ENCODE data around the gene GPC6.

GPC6 gene

DNA sequence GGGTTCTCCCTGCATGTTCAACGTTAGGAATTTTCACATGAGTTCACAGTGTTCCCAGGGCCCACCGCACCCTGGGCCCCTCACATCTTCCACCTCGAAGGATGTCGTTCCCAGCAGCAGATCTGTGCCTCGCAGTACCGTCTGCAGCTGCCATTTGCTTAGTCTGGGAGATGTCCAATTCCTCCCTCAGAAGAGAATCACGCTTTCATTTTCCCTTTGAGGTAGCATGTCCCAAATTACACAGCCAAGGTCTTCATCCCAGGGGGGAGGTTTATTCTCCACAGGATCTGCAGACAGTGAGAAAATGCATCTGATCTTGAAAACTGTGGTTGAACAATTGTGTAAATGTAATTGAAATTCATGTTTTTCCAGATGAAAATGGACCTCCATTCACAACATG is 1102.7 kb downstream of the GPC6 start:
- H2BK15ac ChIP-seq (replicated peaks; ENCODE audit: low read depth): no peak overlapping the region
- no peak overlapping the region for H3K27ac ChIP-seq (ENCODE audit: low read depth, low read length)
- no peaks in the 10 kb centered on the region for H3K27me3 ChIP-seq (ENCODE audit: insufficient read depth, low read length, poor library complexity)
- no peak overlapping the region for H3K18ac ChIP-seq (ENCODE audit: low read length)
- no peak overlapping the region for H3K4ac ChIP-seq (ENCODE audit: low read depth, low read length)
- no peak overlapping the region for H2BK120ac ChIP-seq (ENCODE audit: low read depth, low read length)
- WGBS (ENCODE audit: extremely low coverage, insufficient coverage, low lambda C conversion rate): no CpG with 5 or more reads among the region's 7 CpGs
- H3K79me2 ChIP-seq (ENCODE audit: control insufficient read depth, insufficient read depth, low read length): no peaks in the 10 kb centered on the region
- no peak overlapping the region for H3K4me3 ChIP-seq (ENCODE audit: low read length)
- no peak overlapping the region for H3K56ac ChIP-seq (ENCODE audit: low read length)
- H3K23ac ChIP-seq (ENCODE audit: low read length): no peak overlapping the region
- peaks cover 7% of the 10 kb centered on the region for H3K4me1 ChIP-seq (ENCODE audit: control insufficient read depth, low read depth, low read length)
- no peaks in the 10 kb centered on the region for H3K79me1 ChIP-seq (ENCODE audit: low read length)
- no peaks in the 10 kb centered on the region for H3K36me3 ChIP-seq (ENCODE audit: control insufficient read depth, insufficient read depth, low read length)
- no peak for DNase-seq
- no peak overlapping the region for H3K9ac ChIP-seq (ENCODE audit: low read length)
- no peak overlapping the region for H3K4me2 ChIP-seq (ENCODE audit: low read length)
- no peak overlapping the region for H2AK5ac ChIP-seq (ENCODE audit: low read length)
- H2BK5ac ChIP-seq (ENCODE audit: low read length): no peak overlapping the region
- H4K5ac ChIP-seq (ENCODE audit: low read length): no peak overlapping the region
- no peak overlapping the region for H4K8ac ChIP-seq (ENCODE audit: low read depth, low read length)

DNA sequence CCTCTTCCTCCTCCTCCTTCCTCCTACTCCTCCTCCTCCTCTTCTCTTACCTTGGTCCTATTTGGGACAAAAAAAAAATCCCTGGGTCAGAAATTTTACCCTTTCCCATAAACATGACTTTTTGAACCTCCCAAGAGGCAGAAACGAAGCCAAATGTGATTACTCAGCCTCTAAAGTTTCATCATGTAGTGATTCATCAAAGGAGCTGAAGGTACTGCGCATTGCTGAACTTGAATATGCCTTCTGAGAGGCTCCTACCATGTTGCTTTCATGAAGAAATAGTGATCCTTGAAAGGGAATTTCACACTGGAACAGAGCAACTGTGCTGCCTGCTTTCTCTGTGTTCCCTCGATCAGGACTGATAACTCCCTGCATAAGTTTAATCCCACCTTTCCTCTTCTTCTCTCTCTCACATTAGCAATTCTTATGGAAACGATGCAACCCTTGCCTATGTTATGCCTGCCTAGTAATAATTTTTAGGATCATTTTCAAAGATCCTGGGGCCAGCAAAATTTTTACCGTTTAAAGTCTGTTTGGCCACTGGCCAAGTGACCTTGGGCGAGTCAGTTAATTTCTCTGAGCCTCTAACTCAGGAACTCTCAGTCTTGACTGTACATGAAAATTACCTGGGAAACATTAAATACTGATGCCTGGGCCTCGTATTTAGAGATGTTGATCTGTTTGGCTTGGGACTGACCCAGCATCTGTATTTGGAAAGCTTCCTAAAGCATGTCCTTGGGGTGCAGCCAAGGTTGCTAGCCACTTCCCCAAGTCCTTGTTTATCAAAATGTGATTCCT is 1103.3 kb downstream of the GPC6 start:
- Histone ChIP-seq H4K8ac (ENCODE audit: low read depth, low read length) (no peak overlapping the region), H3K18ac (ENCODE audit: low read length) (peak overlapping the region; percentile 56), H3K36me3 (ENCODE audit: control insufficient read depth, insufficient read depth, low read length) (no peaks in the 10 kb centered on the region), H3K4me3 (ENCODE audit: low read length) (no peak overlapping the region), H2BK15ac (replicated peaks; ENCODE audit: low read depth) (no peak overlapping the region), H3K79me1 (ENCODE audit: low read length) (no peaks in the 10 kb centered on the region), H2BK5ac (ENCODE audit: low read length) (no peak overlapping the region), H3K56ac (ENCODE audit: low read length) (no peak overlapping the region), H4K5ac (ENCODE audit: low read length) (no peak overlapping the region), H3K4me1 (ENCODE audit: control insufficient read depth, low read depth, low read length) (peaks cover 7% of the 10 kb centered on the region), H3K27me3 (ENCODE audit: insufficient read depth, low read length, poor library complexity) (no peaks in the 10 kb centered on the region), H3K4ac (ENCODE audit: low read depth, low read length) (no peak overlapping the region), H3K27ac (ENCODE audit: low read depth, low read length) (no peak overlapping the region), H2AK5ac (ENCODE audit: low read length) (no peak overlapping the region), H3K23ac (ENCODE audit: low read length) (no peak overlapping the region), H3K79me2 (ENCODE audit: control insufficient read depth, insufficient read depth, low read length) (no peaks in the 10 kb centered on the region), H3K9ac (ENCODE audit: low read length) (no peak overlapping the region), H3K4me2 (ENCODE audit: low read length) (no peak overlapping the region), H2BK120ac (ENCODE audit: low read depth, low read length) (no peak overlapping the region)
- no CpG with 5 or more reads among the region's 7 CpGs for WGBS (ENCODE audit: extremely low coverage, insufficient coverage, low lambda C conversion rate)
- DNase-seq: no peak

DNA sequence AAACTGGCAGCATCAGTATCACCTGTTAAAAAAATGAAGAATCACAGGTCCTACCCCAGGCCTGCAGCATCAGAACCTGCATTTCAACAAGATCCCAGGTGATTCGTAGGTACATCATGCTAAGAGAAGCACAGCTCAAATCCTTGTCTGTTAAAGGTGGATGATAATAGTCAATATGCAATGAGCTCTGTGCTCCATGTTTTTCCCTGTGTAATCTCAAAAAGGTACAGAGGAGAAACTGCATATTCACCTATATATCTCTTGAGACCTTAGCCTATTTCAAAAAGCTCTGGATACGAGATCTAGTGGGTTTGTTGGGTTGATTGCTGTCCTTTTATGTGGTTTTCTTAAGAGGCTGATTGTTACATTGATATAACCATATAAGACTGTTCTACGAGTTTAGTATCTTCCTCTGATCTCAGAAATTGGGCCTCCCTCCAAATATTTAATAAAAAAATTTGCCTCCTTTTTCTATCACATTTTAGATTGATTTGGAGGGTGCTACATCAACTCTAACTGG is 1104.0 kb downstream of the GPC6 start:
- Histone ChIP-seq H3K79me2 (ENCODE audit: control insufficient read depth, insufficient read depth, low read length) (no peaks in the 10 kb centered on the region), H3K4me3 (ENCODE audit: low read length) (no peak overlapping the region), H3K27ac (ENCODE audit: low read depth, low read length) (no peak overlapping the region), H3K4me2 (ENCODE audit: low read length) (no peak overlapping the region), H2BK120ac (ENCODE audit: low read depth, low read length) (no peak overlapping the region), H4K8ac (ENCODE audit: low read depth, low read length) (no peak overlapping the region), H3K79me1 (ENCODE audit: low read length) (no peaks in the 10 kb centered on the region), H3K56ac (ENCODE audit: low read length) (no peak overlapping the region), H3K27me3 (ENCODE audit: insufficient read depth, low read length, poor library complexity) (no peaks in the 10 kb centered on the region), H3K9ac (ENCODE audit: low read length) (no peak overlapping the region), H4K5ac (ENCODE audit: low read length) (no peak overlapping the region), H3K36me3 (ENCODE audit: control insufficient read depth, insufficient read depth, low read length) (no peaks in the 10 kb centered on the region), H3K18ac (ENCODE audit: low read length) (no peak overlapping the region), H2AK5ac (ENCODE audit: low read length) (no peak overlapping the region), H3K23ac (ENCODE audit: low read length) (no peak overlapping the region), H3K4ac (ENCODE audit: low read depth, low read length) (no peak overlapping the region), H3K4me1 (ENCODE audit: control insufficient read depth, low read depth, low read length) (peaks cover 6% of the 10 kb centered on the region), H2BK5ac (ENCODE audit: low read length) (no peak overlapping the region), H2BK15ac (replicated peaks; ENCODE audit: low read depth) (no peak overlapping the region)
- no peak for DNase-seq
- no CpG with 5 or more reads among the region's 3 CpGs for WGBS (ENCODE audit: extremely low coverage, insufficient coverage, low lambda C conversion rate)

DNA sequence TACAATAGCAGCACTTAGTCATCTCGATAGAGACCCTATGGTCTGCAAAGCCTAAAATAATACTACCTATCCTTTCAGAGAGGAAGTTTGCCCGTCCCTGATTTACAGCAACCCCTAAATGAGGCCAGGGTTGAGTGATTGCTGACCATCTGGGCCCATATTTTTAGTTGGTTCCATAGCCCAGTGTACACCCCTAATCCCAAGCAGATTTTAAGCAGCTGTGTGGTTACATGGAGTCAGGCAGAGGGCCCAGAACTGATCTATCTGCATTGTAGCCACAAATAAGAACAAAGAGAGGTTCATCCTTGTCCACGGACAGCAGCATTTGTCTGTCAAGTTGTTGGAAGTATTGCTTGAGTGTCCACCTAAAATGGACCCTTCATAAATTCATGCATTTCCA is 1104.7 kb downstream of the GPC6 start:
- Histone ChIP-seq H4K5ac (ENCODE audit: low read length) (no peak overlapping the region), H4K8ac (ENCODE audit: low read depth, low read length) (no peak overlapping the region), H3K23ac (ENCODE audit: low read length) (no peak overlapping the region), H3K9ac (ENCODE audit: low read length) (no peak overlapping the region), H3K79me1 (ENCODE audit: low read length) (no peaks in the 10 kb centered on the region), H3K27me3 (ENCODE audit: insufficient read depth, low read length, poor library complexity) (no peaks in the 10 kb centered on the region), H2AK5ac (ENCODE audit: low read length) (no peak overlapping the region), H3K4me1 (ENCODE audit: control insufficient read depth, low read depth, low read length) (peaks cover 3% of the 10 kb centered on the region), H2BK15ac (replicated peaks; ENCODE audit: low read depth) (no peak overlapping the region), H3K36me3 (ENCODE audit: control insufficient read depth, insufficient read depth, low read length) (no peaks in the 10 kb centered on the region), H3K4ac (ENCODE audit: low read depth, low read length) (no peak overlapping the region), H2BK120ac (ENCODE audit: low read depth, low read length) (no peak overlapping the region), H3K27ac (ENCODE audit: low read depth, low read length) (no peak overlapping the region), H3K56ac (ENCODE audit: low read length) (no peak overlapping the region), H3K4me2 (ENCODE audit: low read length) (no peak overlapping the region), H3K18ac (ENCODE audit: low read length) (no peak overlapping the region), H3K4me3 (ENCODE audit: low read length) (no peak overlapping the region), H3K79me2 (ENCODE audit: control insufficient read depth, insufficient read depth, low read length) (no peaks in the 10 kb centered on the region), H2BK5ac (ENCODE audit: low read length) (no peak overlapping the region)
- no CpG with 5 or more reads among the region's 3 CpGs for WGBS (ENCODE audit: extremely low coverage, insufficient coverage, low lambda C conversion rate)
- no peak for DNase-seq

DNA sequence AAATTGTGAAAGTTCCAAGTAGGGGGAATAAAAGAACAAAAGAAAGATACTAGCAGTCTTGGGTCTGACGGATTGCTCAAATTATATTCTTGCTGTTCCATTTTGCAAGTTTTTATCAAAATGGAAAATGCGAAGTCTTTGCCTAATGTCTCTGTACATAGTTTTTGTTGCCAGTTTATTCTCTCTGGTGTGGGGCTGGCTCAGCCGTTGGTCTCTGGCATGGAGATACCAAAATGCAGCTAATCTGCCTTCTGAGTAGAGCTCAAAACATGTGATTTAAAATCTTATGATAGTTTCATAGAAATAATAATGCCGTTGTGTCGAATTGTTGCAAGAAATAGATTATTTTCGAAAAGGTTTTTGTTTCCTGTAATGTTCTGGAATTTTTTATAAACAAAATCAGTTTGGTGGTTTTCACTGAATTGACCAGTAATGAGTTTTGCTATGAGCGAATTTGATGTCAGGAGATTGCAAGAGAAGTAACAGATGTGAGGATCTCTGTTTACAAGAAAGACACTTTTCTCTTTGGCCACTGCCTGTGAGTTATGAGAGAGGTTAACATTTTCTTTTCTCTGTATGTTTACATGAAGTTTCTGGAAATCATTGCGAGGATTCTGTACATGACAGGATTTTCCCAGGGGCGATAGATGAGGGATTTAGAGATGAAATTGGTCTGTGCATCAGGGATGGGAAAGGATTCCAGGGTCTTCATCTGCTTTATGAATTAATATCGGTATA is 1105.9 kb downstream of the GPC6 start:
- Histone ChIP-seq H3K27ac (ENCODE audit: low read depth, low read length) (no peak overlapping the region), H3K56ac (ENCODE audit: low read length) (no peak overlapping the region), H3K23ac (ENCODE audit: low read length) (no peak overlapping the region), H3K4me3 (ENCODE audit: low read length) (no peak overlapping the region), H3K4ac (ENCODE audit: low read depth, low read length) (no peak overlapping the region), H2AK5ac (ENCODE audit: low read length) (no peak overlapping the region), H3K27me3 (ENCODE audit: insufficient read depth, low read length, poor library complexity) (no peaks in the 10 kb centered on the region), H2BK5ac (ENCODE audit: low read length) (no peak overlapping the region), H3K79me2 (ENCODE audit: control insufficient read depth, insufficient read depth, low read length) (no peaks in the 10 kb centered on the region), H3K9ac (ENCODE audit: low read length) (no peak overlapping the region), H2BK15ac (replicated peaks; ENCODE audit: low read depth) (no peak overlapping the region), H3K79me1 (ENCODE audit: low read length) (no peaks in the 10 kb centered on the region), H3K36me3 (ENCODE audit: control insufficient read depth, insufficient read depth, low read length) (no peaks in the 10 kb centered on the region), H4K8ac (ENCODE audit: low read depth, low read length) (no peak overlapping the region), H4K5ac (ENCODE audit: low read length) (no peak overlapping the region), H3K18ac (ENCODE audit: low read length) (no peak overlapping the region), H3K4me2 (ENCODE audit: low read length) (no peak overlapping the region), H3K4me1 (ENCODE audit: control insufficient read depth, low read depth, low read length) (no peaks in the 10 kb centered on the region), H2BK120ac (ENCODE audit: low read depth, low read length) (no peak overlapping the region)
- 86% methylated on average over 3 of the region's 10 CpGs for WGBS (ENCODE audit: extremely low coverage, insufficient coverage, low lambda C conversion rate)
- no peak for DNase-seq

Data from mesendoderm (in vitro differentiated cells).